A673 (cell line): ENCODE measurements around the gene PDE9A.

Experiments used
- EZH2 ChIP-seq: fragments of 200-600 bp; sonication (generic); IDR thresholded peaks from 2 replicates; pipeline ENCODE4 v1.6.1; 2017; ENCODE audit warnings: borderline replicate concordance, low read depth, mild to moderate bottlenecking, mixed read lengths, antibody characterized with exemption, low read length; ENCODE audit not compliant: poor library complexity, severe bottlenecking
- TF ChIP-seq, protein P1 (sequence below): fragments of 300-800, 200-600 bp; sonication (generic); conservative IDR thresholded peaks from 2 replicates; pipeline ENCODE4 v1.5.1; 2017; ENCODE audit warnings: low read depth, mild to moderate bottlenecking, antibody characterized with exemption, low read length, moderate library complexity, mixed read lengths

DNA sequence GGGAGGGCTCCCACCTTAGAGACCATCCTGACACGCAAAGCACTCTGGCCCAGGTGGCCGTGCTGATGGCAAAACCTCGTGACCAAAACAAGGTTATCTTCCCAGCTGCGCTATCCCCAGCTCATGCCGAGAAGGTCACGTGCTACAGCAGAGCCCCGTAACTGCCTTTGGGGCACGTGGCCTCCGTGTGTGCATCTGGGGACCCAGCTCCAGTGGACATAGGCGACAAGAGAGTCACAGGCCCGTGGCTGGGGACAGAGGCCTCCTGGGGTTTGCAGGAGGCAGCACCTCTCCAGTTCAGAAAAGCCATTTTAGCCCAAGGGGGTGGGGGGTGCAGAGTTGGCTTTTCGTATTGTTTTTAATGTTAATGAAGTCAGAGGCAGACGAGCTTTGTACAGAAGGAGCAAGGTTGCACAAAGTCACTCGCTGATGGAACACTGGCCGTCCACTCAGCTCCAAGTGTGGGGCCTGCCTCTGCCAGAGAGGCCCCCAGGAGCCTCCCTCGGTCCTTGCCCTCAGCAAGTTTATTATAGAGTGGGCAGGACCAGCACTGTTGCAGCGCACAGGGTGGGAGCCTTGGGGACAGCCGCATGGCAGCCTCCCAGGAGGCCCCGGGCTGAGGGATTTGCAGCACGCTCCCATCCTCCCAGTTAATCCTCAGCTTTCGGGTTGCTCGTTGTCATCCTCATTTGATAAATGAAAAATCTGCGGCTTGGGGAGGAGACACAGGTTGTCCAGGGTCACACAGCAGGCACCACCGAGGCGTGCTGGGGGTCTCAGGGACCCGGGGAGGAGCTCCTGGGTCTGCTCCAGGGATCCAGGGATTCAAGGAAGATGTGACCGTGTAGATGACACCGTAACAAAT is 8.0 kb upstream of the PDE9A start:
- TF ChIP-seq, protein P1, sequence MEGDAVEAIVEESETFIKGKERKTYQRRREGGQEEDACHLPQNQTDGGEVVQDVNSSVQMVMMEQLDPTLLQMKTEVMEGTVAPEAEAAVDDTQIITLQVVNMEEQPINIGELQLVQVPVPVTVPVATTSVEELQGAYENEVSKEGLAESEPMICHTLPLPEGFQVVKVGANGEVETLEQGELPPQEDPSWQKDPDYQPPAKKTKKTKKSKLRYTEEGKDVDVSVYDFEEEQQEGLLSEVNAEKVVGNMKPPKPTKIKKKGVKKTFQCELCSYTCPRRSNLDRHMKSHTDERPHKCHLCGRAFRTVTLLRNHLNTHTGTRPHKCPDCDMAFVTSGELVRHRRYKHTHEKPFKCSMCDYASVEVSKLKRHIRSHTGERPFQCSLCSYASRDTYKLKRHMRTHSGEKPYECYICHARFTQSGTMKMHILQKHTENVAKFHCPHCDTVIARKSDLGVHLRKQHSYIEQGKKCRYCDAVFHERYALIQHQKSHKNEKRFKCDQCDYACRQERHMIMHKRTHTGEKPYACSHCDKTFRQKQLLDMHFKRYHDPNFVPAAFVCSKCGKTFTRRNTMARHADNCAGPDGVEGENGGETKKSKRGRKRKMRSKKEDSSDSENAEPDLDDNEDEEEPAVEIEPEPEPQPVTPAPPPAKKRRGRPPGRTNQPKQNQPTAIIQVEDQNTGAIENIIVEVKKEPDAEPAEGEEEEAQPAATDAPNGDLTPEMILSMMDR, result no peak
- TF ChIP-seq EZH2, result no peak
